Neural cell (in vitro differentiated cells): ENCODE data around the gene DOCK8. TPM values are rescaled to one million over a fixed set of nuclear protein-coding genes. Genes with fewer than 3 reads are reported as not detected.

Experiments
- H2AFZ ChIP-seq: fragments of 200-600, 300-800 bp; sonication (generic), shearing (Covaris generic); 2 replicates; pipeline ENCODE4 v1.6.0; 2014; ENCODE audit warnings: low read depth, mild to moderate bottlenecking, antibody characterized with exemption, low read length, moderate library complexity
- H3F3A ChIP-seq: fragments of 200-600 bp; shearing (Covaris generic); 2 replicates; pipeline ENCODE4 v1.6.1; 2016; ENCODE audit warnings: mild to moderate bottlenecking, moderate library complexity, mixed read lengths, antibody characterized with exemption, low read length; ENCODE audit not compliant: insufficient read depth, poor library complexity, severe bottlenecking
- H3K27ac ChIP-seq: fragments of 200-600, 300-800 bp; sonication (generic), shearing (Covaris generic); 2 replicates; pipeline ENCODE4 v1.5.1; 2014; ENCODE audit warnings: mild to moderate bottlenecking, low read length, moderate library complexity
- H3K27me3 ChIP-seq: fragments of 300-800, 200-600 bp; sonication (generic), shearing (Covaris generic); 2 replicates; pipeline ENCODE4 v1.6.0; 2014; ENCODE audit warnings: mild to moderate bottlenecking, low read depth, low read length, moderate library complexity; ENCODE audit not compliant: insufficient read depth
- H3K36me3 ChIP-seq: fragments of 300-800, 200-600 bp; sonication (generic), shearing (Covaris generic); 2 replicates; pipeline ENCODE4 v1.5.1; 2014; ENCODE audit warnings: mild to moderate bottlenecking, antibody characterized with exemption, low read length, moderate library complexity; ENCODE audit not compliant: insufficient read depth
- H3K4me2 ChIP-seq: fragments of 300-800, 200-600 bp; sonication (generic), shearing (Covaris generic); 2 replicates; pipeline ENCODE4 v1.6.0; 2014; ENCODE audit warnings: mild to moderate bottlenecking, low read length
- H3K4me3 ChIP-seq: fragments of 300-800, 200-600 bp; sonication (generic), shearing (Covaris generic); 2 replicates; pipeline ENCODE4 v1.5.1; 2014; ENCODE audit warnings: mild to moderate bottlenecking, low read length, moderate library complexity
- H3K79me2 ChIP-seq: fragments of 200-600 bp; shearing (Covaris generic); replicated peaks from 2 replicates; pipeline ENCODE4 v1.6.0; 2014; ENCODE audit warnings: mild to moderate bottlenecking, low read length, moderate library complexity; ENCODE audit not compliant: insufficient read depth
- H3K9ac ChIP-seq: fragments of 300-800, 200-600 bp; sonication (generic), shearing (Covaris generic); 2 replicates; pipeline ENCODE4 v1.6.1; 2016; ENCODE audit warnings: mild to moderate bottlenecking, low read length, mixed read lengths
- H3K9me2 ChIP-seq: fragments of 200-600 bp; shearing (Covaris generic); 2 replicates; pipeline ENCODE4 v1.6.1; 2016; ENCODE audit warnings: mild to moderate bottlenecking, low read length, mixed read lengths; ENCODE audit not compliant: insufficient read depth
- H3K9me3 ChIP-seq: fragments of 200-600, 300-800 bp; sonication (generic), shearing (Covaris generic); 2 replicates; pipeline ENCODE4 v1.6.1; 2016; ENCODE audit warnings: mild to moderate bottlenecking, mixed run types, low read length, moderate library complexity, mixed read lengths
- H4K20me1 ChIP-seq: fragments of 200-600 bp; shearing (Covaris generic); 2 replicates; pipeline ENCODE4 v1.6.1; 2016; ENCODE audit warnings: mild to moderate bottlenecking, mixed run types; ENCODE audit not compliant: insufficient read depth
- EP300 ChIP-seq: fragments of 450-650 bp; conservative IDR thresholded peaks from 2 replicates; pipeline ENCODE4 v1.6.1; 2014; ENCODE audit warnings: antibody characterized with exemption, mild to moderate bottlenecking, moderate library complexity; ENCODE audit not compliant: poor library complexity, severe bottlenecking
- EZH2 ChIP-seq: fragments of 200-600, 300-800 bp; shearing (Covaris generic), sonication (generic); IDR thresholded peaks from 2 replicates; pipeline ENCODE4 v1.6.1; 2014; ENCODE audit warnings: antibody characterized with exemption, low read length, borderline replicate concordance, mild to moderate bottlenecking; ENCODE audit not compliant: insufficient read depth, poor library complexity, severe bottlenecking
- MXI1 ChIP-seq: fragments of 450-650 bp; conservative IDR thresholded peaks from 2 replicates; pipeline ENCODE4 v1.6.1; 2014; ENCODE audit warnings: antibody characterized with exemption, mild to moderate bottlenecking; ENCODE audit not compliant: poor library complexity, severe bottlenecking
- POLR2AphosphoS5 ChIP-seq: IDR thresholded peaks from 2 replicates; pipeline ENCODE4 v1.6.1; 2012
- RAD21 ChIP-seq: fragments of 450-650 bp; conservative IDR thresholded peaks from 2 replicates; pipeline ENCODE4 v1.6.1; 2014; ENCODE audit warnings: antibody characterized with exemption, mild to moderate bottlenecking, moderate library complexity
- SMC3 ChIP-seq: fragments of 450-650 bp; conservative IDR thresholded peaks from 2 replicates; pipeline ENCODE4 v1.6.1; 2014; ENCODE audit warnings: antibody characterized with exemption, mild to moderate bottlenecking, moderate library complexity; ENCODE audit not compliant: poor library complexity
- TAF1 ChIP-seq: IDR thresholded peaks from 2 replicates; pipeline ENCODE4 v1.6.1; 2012; ENCODE audit warnings: low read depth
- polyA plus RNA-seq: library from polyadenylated mRNA; depleted of rRNA; stranded (reverse); fragments of >200 nt; gene quantifications from 2 replicates; pipeline ENCODE4 v1.2.3, GENCODE V29; 2014
- TF ChIP-seq, protein P1 (sequence below): IDR thresholded peaks from 2 replicates; pipeline ENCODE4 v1.6.1; 2012; ENCODE audit warnings: borderline replicate concordance
- TF ChIP-seq, protein P2 (sequence below): fragments of 450-650 bp; IDR thresholded peaks from 2 replicates; pipeline ENCODE4 v1.5.1; 2014; ENCODE audit warnings: antibody characterized with exemption, mild to moderate bottlenecking, moderate library complexity; ENCODE audit not compliant: poor library complexity, severe bottlenecking

The DOCK8 gene
- polyA plus RNA-seq, 1 donor from 2014 or later = not detected

DNA sequence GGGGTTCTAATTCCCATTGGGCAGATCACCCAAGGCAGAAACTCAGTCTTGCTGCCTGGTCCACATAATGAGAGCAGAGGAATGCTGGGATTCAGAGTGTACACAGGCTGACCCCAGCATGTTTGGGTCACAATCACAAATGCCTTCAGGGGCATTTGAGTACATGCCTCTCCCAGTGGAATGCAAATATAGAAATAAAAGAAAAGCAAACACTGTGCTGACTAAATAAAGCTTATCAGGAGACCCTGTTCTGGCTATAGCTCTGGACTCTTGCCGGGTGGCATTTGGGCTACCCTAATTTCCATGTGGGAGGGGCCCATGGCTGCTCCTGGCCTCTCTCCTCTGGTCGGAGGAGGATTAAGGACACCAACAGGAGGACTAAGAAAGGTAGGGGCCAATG is 121.4 kb downstream of the DOCK8 start:
- no peak overlapping the region for H2AFZ ChIP-seq
- TF ChIP-seq EP300 = no peak
- no peak for TF ChIP-seq POLR2AphosphoS5
- TF ChIP-seq, protein P1, sequence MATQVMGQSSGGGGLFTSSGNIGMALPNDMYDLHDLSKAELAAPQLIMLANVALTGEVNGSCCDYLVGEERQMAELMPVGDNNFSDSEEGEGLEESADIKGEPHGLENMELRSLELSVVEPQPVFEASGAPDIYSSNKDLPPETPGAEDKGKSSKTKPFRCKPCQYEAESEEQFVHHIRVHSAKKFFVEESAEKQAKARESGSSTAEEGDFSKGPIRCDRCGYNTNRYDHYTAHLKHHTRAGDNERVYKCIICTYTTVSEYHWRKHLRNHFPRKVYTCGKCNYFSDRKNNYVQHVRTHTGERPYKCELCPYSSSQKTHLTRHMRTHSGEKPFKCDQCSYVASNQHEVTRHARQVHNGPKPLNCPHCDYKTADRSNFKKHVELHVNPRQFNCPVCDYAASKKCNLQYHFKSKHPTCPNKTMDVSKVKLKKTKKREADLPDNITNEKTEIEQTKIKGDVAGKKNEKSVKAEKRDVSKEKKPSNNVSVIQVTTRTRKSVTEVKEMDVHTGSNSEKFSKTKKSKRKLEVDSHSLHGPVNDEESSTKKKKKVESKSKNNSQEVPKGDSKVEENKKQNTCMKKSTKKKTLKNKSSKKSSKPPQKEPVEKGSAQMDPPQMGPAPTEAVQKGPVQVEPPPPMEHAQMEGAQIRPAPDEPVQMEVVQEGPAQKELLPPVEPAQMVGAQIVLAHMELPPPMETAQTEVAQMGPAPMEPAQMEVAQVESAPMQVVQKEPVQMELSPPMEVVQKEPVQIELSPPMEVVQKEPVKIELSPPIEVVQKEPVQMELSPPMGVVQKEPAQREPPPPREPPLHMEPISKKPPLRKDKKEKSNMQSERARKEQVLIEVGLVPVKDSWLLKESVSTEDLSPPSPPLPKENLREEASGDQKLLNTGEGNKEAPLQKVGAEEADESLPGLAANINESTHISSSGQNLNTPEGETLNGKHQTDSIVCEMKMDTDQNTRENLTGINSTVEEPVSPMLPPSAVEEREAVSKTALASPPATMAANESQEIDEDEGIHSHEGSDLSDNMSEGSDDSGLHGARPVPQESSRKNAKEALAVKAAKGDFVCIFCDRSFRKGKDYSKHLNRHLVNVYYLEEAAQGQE = no peak
- TF ChIP-seq RAD21 = no peak
- TF ChIP-seq TAF1 = no peak
- no peak for TF ChIP-seq EZH2
- no peak for TF ChIP-seq SMC3
- no peak for TF ChIP-seq MXI1
- TF ChIP-seq, protein P2, sequence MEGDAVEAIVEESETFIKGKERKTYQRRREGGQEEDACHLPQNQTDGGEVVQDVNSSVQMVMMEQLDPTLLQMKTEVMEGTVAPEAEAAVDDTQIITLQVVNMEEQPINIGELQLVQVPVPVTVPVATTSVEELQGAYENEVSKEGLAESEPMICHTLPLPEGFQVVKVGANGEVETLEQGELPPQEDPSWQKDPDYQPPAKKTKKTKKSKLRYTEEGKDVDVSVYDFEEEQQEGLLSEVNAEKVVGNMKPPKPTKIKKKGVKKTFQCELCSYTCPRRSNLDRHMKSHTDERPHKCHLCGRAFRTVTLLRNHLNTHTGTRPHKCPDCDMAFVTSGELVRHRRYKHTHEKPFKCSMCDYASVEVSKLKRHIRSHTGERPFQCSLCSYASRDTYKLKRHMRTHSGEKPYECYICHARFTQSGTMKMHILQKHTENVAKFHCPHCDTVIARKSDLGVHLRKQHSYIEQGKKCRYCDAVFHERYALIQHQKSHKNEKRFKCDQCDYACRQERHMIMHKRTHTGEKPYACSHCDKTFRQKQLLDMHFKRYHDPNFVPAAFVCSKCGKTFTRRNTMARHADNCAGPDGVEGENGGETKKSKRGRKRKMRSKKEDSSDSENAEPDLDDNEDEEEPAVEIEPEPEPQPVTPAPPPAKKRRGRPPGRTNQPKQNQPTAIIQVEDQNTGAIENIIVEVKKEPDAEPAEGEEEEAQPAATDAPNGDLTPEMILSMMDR = no peak
- no peaks in the 10 kb centered on the region for H3K9me3 ChIP-seq

DNA sequence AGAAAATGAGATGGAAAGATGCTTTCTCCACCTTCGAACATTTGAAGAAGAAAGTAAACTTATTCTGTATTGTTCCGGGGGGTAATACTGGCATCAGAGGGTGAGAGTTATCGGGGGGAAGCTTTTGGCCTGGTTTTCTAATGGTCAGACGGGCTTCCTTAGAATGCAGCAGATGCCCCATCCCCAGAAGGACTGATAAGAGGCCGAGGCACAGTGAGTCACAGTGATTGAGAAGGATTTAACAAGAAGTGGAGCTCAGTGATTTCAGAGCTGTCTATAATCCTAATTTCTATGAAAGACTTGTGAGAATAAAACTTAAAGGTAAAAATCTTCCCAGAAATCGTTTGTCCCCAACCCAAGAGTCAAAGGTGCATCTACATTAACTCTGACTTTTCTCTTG is 123.9 kb downstream of the DOCK8 start:
- Histone ChIP-seq H3F3A (no peaks in the 10 kb centered on the region), H3K9me2 (no peaks in the 10 kb centered on the region), H3K4me3 (no peak overlapping the region), H2AFZ (no peak overlapping the region), H3K27me3 (no peaks in the 10 kb centered on the region), H4K20me1 (no peaks in the 10 kb centered on the region), H3K27ac (no peak overlapping the region), H3K79me2 (no peaks in the 10 kb centered on the region), H3K4me2 (no peak overlapping the region), H3K9ac (no peak overlapping the region), H3K36me3 (no peaks in the 10 kb centered on the region), H3K9me3 (no peaks in the 10 kb centered on the region)
- TF ChIP-seq EZH2 (no peak), EP300 (no peak), TAF1 (no peak), SMC3 (no peak), POLR2AphosphoS5 (no peak), RAD21 (no peak), MXI1 (no peak)
- TF ChIP-seq, protein P2 = no peak
- TF ChIP-seq, protein P1 = no peak

More for the DNA sequence above, 121.4 kb downstream of the DOCK8 start:
- Histone ChIP-seq H3K27ac (no peak overlapping the region), H3K27me3 (no peaks in the 10 kb centered on the region), H3K4me2 (no peak overlapping the region), H3K4me3 (no peak overlapping the region), H4K20me1 (no peaks in the 10 kb centered on the region), H3K9me2 (no peaks in the 10 kb centered on the region), H3K79me2 (no peaks in the 10 kb centered on the region), H3K9ac (no peak overlapping the region), H3K36me3 (no peaks in the 10 kb centered on the region), H3F3A (no peaks in the 10 kb centered on the region)
